ENCODE measurements around the gene PPP1R12B. TPM values are rescaled to one million over a fixed set of nuclear protein-coding genes. Genes with fewer than 3 reads are reported as not detected.
"Not testable (repeated sequence)": the region's sequence is repeated elsewhere in the genome, so short reads cannot be mapped to it uniquely, and the experiment has no call there.

The PPP1R12B gene
- total and polyA plus RNA-seq, 5 experiments from 2014 or later, result 4.6 to 29.8 (median 7.7) TPM

DNA sequence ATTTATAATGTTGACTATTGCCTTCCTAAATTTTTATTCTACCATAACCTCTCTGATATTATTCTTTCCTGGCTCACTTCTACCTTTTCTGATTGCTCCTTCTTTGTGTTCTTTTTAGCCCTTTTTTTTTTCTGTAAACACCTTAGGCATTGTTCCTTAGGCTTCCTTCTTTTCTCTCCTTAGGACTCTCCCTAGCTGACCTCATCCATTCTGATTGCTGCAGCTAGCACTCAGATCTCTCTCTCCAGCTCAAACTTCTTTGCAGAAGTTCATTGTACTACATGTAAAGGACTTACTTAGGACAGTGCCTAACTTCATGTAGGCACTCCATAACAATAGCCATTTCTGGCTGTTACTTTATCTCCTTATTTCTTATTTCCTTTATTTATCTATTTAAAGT lies 117.8 kb downstream of the PPP1R12B start:
- not testable (repeated sequence) for DNase-seq, H3K27me3 Mint-ChIP-seq, ATAC-seq, H3K4me3 Mint-ChIP-seq, H3K9me3 Mint-ChIP-seq, H3K4me1 Mint-ChIP-seq
- POLR2A ChIA-PET, result interaction anchor here (0.6 kb wide), 1 partner anchor 247 kb away, joined by 6 read pairs; no protein-coding TSS in a partner anchor
- Mint-ChIP-seq H3K27ac (peak overlapping the region in 1 of 10 donors; percentile 7), H3K36me3 (peaks cover 0 to 15% (median 2%) of the 10 kb centered on the region in 3 donors)

DNA sequence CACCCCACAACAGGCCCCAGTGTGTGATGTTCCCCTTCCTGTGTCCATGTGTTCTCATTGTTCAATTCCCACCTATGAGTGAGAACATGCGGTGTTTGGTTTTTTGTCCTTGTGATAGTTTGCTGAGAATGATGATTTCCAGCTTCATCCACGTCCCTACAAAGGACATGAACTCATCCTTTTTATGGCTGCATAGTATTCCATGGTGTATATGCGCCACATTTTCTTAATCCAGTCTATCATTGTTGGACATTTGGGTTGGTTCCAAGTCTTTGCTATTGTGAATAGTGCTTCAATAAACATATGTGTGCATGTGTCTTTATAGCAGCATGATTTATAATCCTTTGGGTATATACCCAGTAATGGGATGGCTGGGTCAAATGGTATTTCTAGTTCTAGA lies 118.9 kb downstream of the PPP1R12B start:
- H3K9me3 Mint-ChIP-seq, DNase-seq, H3K27me3 Mint-ChIP-seq, H3K4me1 Mint-ChIP-seq, H3K27ac Mint-ChIP-seq, H3K4me3 Mint-ChIP-seq, ATAC-seq, POLR2A ChIA-PET: not testable (repeated sequence)
- H3K36me3 Mint-ChIP-seq, result peaks cover 0 to 24% (median 7%) of the 10 kb centered on the region in 3 donors

DNA sequence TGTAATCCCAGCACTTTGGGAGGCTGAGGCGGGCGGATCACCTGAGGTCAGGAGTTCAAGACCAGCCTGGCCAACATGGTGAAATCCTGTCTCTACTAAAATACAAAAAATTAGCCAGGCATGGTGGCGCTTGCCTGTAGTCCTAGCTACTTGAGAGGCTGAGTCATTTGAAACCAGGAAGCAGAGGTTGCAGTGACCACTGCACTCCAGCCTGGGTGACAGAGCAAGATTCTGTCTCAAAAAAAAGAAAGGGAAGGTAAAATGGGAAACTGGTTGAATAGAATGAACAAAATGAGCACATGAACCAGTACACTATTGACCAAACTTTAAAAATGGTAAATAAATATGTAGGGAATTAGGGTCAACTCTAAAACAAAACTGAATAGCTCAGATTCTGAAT lies 120.2 kb downstream of the PPP1R12B start:
- DNase-seq, H3K27me3 Mint-ChIP-seq, POLR2A ChIA-PET, ATAC-seq, H3K4me1 Mint-ChIP-seq, H3K9me3 Mint-ChIP-seq, H3K4me3 Mint-ChIP-seq: not testable (repeated sequence)
- H3K27ac Mint-ChIP-seq, result peak overlapping the region in 1 of 10 donors; percentile 48
- H3K36me3 Mint-ChIP-seq, result peaks cover 0 to 28% (median 11%) of the 10 kb centered on the region in 3 donors

DNA sequence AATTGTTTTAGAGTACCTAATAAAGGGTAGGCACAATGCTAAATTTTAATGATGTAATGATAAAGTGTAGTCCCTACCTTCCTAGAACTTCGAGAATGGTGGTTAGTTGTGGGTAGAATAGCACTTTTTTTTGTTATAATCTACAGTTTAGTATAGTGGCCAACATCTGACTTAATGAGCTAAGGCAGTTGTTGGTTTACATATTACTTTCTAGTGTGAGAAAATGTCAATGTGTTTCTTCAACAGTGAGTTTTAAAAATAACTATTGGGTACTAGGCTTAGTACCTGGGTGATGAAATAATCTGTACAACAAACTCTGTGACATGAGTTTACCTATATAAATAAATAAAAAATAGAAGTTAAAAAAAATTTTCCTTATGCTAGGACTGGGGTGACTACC lies 120.6 kb downstream of the PPP1R12B start:
- not testable (repeated sequence) for H3K4me1 Mint-ChIP-seq, H3K9me3 Mint-ChIP-seq
- H3K36me3 Mint-ChIP-seq, result peaks cover 0 to 28% (median 11%) of the 10 kb centered on the region in 3 donors

DNA sequence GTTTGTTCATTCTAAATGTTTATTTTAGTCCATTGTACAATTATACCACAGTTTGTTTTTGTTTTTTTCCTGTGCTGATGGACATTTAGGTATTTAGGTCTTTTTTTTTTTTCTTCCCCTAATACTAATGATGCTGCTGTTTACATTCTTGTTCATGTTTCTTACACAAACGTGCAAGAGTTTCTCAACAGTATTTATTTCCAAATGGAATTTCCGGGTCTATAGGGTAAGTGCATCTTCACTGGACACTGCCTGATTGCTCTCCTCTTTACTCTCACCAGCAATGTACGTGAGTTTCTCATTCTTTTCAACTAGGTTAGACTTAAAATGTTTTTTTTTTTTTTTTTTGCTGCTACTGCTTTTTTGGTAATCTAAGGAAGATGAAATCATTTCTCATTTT lies 122.7 kb downstream of the PPP1R12B start:
- DNase-seq (no peak), ATAC-seq (no peak)
- H3K9me3 Mint-ChIP-seq, result no peaks in the 10 kb centered on the region
- no peak overlapping the region for H3K4me3 Mint-ChIP-seq
- peaks cover 0 to 33% (median 11%) of the 10 kb centered on the region in 3 donors for H3K36me3 Mint-ChIP-seq
- H3K4me1 Mint-ChIP-seq, result no peaks in the 10 kb centered on the region
- no peaks in the 10 kb centered on the region for H3K27me3 Mint-ChIP-seq
- no peak overlapping the region for H3K27ac Mint-ChIP-seq
- POLR2A ChIA-PET, result no interaction called here

More for the DNA sequence above, 120.6 kb downstream of the PPP1R12B start:
- DNase-seq, ATAC-seq, H3K27ac Mint-ChIP-seq, H3K4me3 Mint-ChIP-seq, POLR2A ChIA-PET, H3K27me3 Mint-ChIP-seq: not testable (repeated sequence)

DNA sequence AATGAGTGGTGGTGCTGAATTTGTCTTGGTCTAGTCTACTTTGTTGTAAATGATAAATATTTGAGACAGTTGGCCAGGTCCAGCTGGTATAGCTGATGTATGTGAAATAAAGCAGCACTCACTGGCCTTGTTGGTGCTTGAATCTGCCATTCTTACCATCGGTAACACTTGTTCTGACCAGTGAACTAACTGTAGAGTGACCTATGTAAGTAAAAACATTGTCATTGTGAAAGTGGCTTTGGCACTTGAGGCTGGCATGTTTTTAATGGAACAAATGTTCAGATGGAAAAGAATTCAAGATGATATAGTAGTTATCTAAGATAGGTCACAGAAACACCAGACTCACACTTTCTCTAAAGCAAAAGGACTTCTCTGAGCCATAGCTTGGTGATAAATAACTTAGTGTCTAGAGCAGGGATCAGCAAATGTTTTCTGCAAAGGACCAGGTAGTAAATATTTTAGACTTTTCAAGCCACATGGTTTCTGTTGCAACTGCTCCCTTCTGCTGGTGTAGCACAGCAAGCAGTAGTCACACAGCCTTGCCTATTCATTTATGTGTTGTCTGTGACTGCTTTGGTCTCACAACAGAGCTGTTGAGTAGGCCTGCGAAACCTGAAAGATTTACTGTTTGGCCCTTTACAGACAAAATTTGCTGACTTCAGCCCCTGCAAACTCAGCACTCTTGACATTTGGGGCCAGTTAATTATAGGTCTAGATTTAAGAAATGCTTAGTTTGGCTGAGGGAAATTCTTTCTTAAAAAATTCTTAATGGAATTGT lies 124.0 kb downstream of the PPP1R12B start:
- H3K9me3 Mint-ChIP-seq, POLR2A ChIA-PET, H3K4me1 Mint-ChIP-seq, H3K27me3 Mint-ChIP-seq, DNase-seq, H3K27ac Mint-ChIP-seq, H3K4me3 Mint-ChIP-seq, ATAC-seq: not testable (repeated sequence)
- H3K36me3 Mint-ChIP-seq, result peaks cover 0 to 34% (median 11%) of the 10 kb centered on the region in 3 donors

DNA sequence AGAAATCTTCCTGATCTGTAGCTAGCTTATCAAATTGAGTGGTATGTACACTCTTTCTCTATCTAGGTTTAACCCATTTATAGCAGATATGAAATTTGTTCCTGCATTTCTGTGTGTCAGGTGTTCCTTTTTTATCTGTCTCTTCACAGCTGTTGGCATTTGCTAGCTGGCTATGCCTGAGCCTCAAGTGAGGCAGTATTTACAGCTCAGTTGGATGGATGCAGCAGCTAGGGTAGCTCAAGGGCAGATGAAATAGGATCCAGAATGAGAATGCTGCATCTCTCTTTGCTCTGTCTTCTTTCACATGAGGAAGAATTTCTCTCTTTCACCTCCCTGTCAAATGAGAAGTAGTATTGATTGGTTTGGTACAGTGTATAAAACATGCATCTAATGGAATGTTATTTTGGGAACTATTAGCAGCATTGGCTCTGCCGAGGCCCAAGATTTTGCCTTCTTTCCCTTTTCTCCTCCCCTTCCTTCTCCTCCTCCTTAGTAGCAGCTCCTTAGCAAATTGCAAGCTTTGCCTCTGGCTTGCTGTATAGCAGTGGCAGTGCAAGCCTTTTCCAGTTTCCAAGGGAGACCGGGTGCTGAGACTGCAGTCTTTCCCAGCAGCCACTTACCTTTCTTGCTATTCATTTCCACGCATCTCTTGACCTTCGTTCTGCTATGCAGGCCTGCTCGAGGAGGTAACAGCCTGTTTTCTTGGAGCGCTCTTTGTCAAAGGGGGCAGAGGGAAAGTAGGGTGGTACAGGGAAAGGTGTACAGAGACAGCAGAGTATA lies 125.0 kb downstream of the PPP1R12B start:
- H3K27me3 Mint-ChIP-seq, POLR2A ChIA-PET, H3K4me3 Mint-ChIP-seq, DNase-seq, H3K4me1 Mint-ChIP-seq, H3K9me3 Mint-ChIP-seq, H3K27ac Mint-ChIP-seq, ATAC-seq: not testable (repeated sequence)
- peaks cover 0 to 37% (median 11%) of the 10 kb centered on the region in 3 donors for H3K36me3 Mint-ChIP-seq

DNA sequence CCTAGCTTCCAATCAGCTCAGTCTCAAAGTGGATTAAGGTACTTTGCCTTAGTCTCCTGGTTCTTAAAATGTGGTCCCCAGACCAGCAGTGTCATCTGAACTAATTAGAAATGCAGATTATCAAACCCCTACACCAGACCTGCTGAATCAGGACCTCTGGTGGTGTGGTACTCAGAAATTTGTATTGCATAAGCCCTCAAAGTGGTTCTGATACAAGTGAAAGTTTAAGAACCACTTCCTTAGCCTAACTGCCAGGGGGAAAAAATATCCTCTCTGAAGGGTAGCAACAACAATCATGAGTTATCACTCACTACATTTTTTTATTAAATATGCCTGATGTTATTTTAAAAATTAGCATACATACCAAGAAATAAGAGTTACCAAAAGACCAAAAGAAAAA lies 131.2 kb downstream of the PPP1R12B start:
- peaks cover 18 to 29% (median 23%) of the 10 kb centered on the region in 3 donors for H3K36me3 Mint-ChIP-seq
- peaks cover 11 to 35% (median 19%) of the 10 kb centered on the region in 4 donors for H3K4me1 Mint-ChIP-seq
- DNase-seq, ATAC-seq, H3K27me3 Mint-ChIP-seq, POLR2A ChIA-PET, H3K4me3 Mint-ChIP-seq: not testable (repeated sequence)
- peaks cover 0 to 16% (median 3%) of the 10 kb centered on the region in 9 donors for H3K9me3 Mint-ChIP-seq
- H3K27ac Mint-ChIP-seq, result peak overlapping the region in 1 of 10 donors; percentile 7

DNA sequence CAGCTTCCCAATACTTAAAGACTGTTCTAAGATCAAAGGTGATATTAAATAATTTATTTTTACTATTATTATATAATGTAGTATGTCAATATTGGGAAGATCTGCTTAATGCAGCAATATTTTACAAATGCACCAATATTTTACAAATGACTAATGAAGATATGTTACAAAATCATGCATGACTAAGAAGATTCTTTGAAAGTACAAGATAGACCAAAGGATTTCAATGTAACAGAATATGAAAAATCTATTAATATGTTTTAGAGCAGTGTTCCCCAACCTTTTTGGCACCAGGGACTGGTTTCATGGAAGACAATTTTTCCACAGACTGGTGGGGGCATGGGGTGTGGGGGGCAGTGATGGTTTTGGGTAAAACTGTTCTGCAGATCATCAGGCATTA lies 132.1 kb downstream of the PPP1R12B start:
- POLR2A ChIA-PET, H3K27ac Mint-ChIP-seq, DNase-seq, H3K4me3 Mint-ChIP-seq, ATAC-seq, H3K27me3 Mint-ChIP-seq: not testable (repeated sequence)
- Mint-ChIP-seq H3K9me3 (peaks cover 0 to 21% (median 3%) of the 10 kb centered on the region in 9 donors), H3K36me3 (peaks cover 22 to 34% (median 25%) of the 10 kb centered on the region in 3 donors), H3K4me1 (peaks cover 15 to 40% (median 22%) of the 10 kb centered on the region in 4 donors)

DNA sequence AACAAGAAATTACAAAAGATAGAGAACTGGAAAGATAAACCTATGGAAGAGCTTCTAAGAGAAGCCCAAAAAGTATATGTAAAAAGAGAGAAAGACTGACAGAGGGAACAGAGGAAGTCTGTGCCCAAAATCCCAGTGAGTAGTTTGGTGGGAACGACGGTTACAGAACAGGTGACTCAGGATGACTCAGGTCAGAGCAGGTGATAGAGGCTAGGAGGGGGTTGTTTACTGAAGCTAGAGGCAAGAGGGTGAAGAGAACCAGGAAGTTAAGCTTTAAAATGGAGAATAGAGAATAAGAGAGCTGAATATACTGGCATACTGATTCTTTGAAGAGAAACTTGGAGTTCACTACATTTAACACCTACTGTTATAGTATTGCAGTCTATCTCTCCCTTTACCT lies 134.9 kb downstream of the PPP1R12B start:
- ATAC-seq, DNase-seq, H3K27me3 Mint-ChIP-seq, POLR2A ChIA-PET: not testable (repeated sequence)
- H3K4me1 Mint-ChIP-seq, result peaks cover 15 to 45% (median 22%) of the 10 kb centered on the region in 4 donors
- peaks cover 22 to 35% (median 26%) of the 10 kb centered on the region in 3 donors for H3K36me3 Mint-ChIP-seq
- peaks cover 0 to 21% (median 3%) of the 10 kb centered on the region in 9 donors for H3K9me3 Mint-ChIP-seq
- H3K4me3 Mint-ChIP-seq, result peak overlapping the region in 4 of 10 donors; percentile 20 to 49 (median 34)
- peak overlapping the region in 2 of 10 donors; percentile 2 to 76 for H3K27ac Mint-ChIP-seq

DNA sequence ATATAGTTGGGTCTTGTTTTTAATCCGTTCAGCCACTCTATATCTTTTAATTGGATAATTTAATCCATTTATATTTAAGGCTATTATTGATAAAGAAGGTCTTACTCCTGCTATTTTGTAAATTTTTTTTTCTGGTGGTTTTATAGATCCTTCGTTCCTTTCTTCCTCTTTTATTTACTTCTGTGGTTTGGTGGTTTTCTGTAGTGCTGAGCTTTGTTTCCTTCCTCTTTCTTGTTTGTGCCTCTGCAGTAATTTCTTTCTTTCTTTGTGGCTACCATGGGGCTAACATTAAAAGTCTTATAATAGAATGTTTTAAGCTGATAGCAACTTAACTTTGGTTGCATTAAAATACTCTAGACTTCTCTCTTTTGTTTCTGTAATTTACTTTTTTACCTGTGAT lies 135.5 kb downstream of the PPP1R12B start:
- Mint-ChIP-seq H3K4me3 (peak overlapping the region in 8 of 10 donors; percentile 2 to 55 (median 30)), H3K4me1 (peaks cover 15 to 47% (median 22%) of the 10 kb centered on the region in 4 donors), H3K27ac (peak overlapping the region in 3 of 10 donors; percentile 8 to 76 (median 26)), H3K9me3 (peaks cover 0 to 21% (median 3%) of the 10 kb centered on the region in 9 donors), H3K36me3 (peaks cover 22 to 37% (median 30%) of the 10 kb centered on the region in 3 donors)
- POLR2A ChIA-PET, H3K27me3 Mint-ChIP-seq, ATAC-seq, DNase-seq: not testable (repeated sequence)

DNA sequence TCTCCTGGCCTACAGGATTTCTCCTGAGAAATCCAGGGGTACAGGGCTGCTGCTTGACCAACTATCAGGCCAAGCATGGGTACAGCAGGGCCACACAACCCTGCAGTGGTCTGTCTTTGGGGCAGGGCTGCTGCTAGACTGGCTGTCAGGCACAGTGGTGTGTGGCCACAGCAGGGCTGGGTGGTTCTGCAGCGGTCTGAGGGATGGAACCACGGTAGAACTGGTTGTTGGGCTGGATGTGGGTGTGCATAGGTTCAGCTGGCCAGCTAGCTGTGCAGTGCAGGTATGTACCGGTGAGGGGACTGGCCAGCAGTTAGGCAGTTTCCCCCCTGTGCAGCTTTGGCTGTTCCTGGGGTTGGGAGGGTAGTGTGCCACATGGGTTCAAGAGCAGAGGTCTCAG lies 136.3 kb downstream of the PPP1R12B start:
- peak overlapping the region in 2 of 10 donors; percentile 44 to 77 for H3K27ac Mint-ChIP-seq
- peaks cover 22 to 44% (median 37%) of the 10 kb centered on the region in 3 donors for H3K36me3 Mint-ChIP-seq
- ATAC-seq, POLR2A ChIA-PET, DNase-seq, H3K27me3 Mint-ChIP-seq: not testable (repeated sequence)
- peaks cover 0 to 21% (median 3%) of the 10 kb centered on the region in 9 donors for H3K9me3 Mint-ChIP-seq
- peaks cover 15 to 43% (median 19%) of the 10 kb centered on the region in 4 donors for H3K4me1 Mint-ChIP-seq
- H3K4me3 Mint-ChIP-seq, result peak overlapping the region in 2 of 10 donors; percentile 19 to 46

Measured in naive thymus-derived CD8-positive, alpha-beta T cell (primary cell).